ENCODE measurements around the gene MEGF11. TPM values are rescaled to one million over a fixed set of nuclear protein-coding genes. Genes with fewer than 3 reads are reported as not detected.

MEGF11 gene
- total RNA-seq, 4 donors from 2014 or later: 2.4 to 8.5 (median 4.3) TPM

DNA sequence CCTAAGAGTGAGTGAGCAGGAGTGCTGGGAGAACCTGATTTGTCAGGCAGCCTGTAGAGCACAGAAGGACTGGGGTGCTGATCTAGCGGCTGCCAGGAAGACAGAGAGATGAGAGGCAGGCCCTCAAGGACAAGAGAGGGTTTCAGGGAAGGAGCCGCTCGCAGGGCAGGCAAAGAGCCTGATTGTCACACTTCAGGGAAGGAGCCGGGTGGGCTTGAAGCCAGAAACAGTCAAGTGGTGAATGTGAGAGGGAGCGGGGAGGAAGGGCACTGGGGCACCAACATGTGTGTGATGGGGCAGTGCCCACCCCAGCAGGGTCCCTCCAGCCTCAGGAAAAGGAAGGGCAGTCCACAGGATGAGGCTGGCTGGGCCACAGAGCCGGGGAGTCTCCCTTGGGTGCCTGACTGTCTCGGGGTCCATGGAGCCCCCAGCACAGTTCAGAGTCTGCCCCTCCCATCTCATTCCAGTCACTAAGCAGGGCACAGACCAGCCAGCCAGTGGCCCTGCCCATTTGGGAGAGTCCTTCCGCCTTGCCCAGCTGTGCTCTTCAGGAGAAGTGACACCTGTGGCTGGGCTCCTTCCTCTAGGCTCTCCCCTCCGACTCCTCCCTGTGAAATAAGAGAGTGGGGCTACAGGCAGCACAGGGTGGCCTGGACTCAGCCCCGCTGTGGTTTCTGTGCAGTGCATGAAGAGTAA is 235.6 kb downstream of the MEGF11 start:
- TF ChIP-seq POLR2A (IDR thresholded peaks at IDR 0.05): no peak
- no peak for TF ChIP-seq EP300 (IDR thresholded peaks at IDR 0.05)
- TF ChIP-seq POLR2AphosphoS5 (IDR thresholded peaks at IDR 0.05): no peak
- TF ChIP-seq CTCF (IDR thresholded peaks at IDR 0.05): no peak
- no peak overlapping the region for H3K4me3 ChIP-seq
- H3K27ac ChIP-seq: no peak overlapping the region
- no peaks in the 10 kb centered on the region for H3K36me3 ChIP-seq
- no peaks in the 10 kb centered on the region for H3K4me1 ChIP-seq
- H3K27me3 ChIP-seq: peaks cover 12% of the 10 kb centered on the region
- DNase-seq (ENCODE audit: low spot score in 2 of 2): no peak
- WGBS: 85% methylated on average over 8 of the region's 10 CpGs
- no peaks in the 10 kb centered on the region for H3K9me3 ChIP-seq

- H3K9me3 ChIP-seq: no peaks in the 10 kb centered on the region
- no peak overlapping the region for H3K27ac ChIP-seq
- no peaks in the 10 kb centered on the region for H3K36me3 ChIP-seq
- no peaks in the 10 kb centered on the region for H3K4me1 ChIP-seq
- peaks cover 8% of the 10 kb centered on the region for H3K27me3 ChIP-seq
- 67% methylated on average over 7 of the region's 7 CpGs for WGBS
- DNase-seq (ENCODE audit: low spot score in 2 of 2): no peak
- H3K4me3 ChIP-seq: no peak overlapping the region
- no peak for TF ChIP-seq EP300 (IDR thresholded peaks at IDR 0.05)
- TF ChIP-seq CTCF (IDR thresholded peaks at IDR 0.05): no peak
- TF ChIP-seq POLR2A (IDR thresholded peaks at IDR 0.05): no peak
- no peak for TF ChIP-seq POLR2AphosphoS5 (IDR thresholded peaks at IDR 0.05)
Observed at GRCh38 chr15:66017000-66017399, 236.6 kb downstream of the MEGF11 start.

GRCh38 chr15:66016199-66016598 is 237.4 kb downstream of the MEGF11 start:
- H3K27ac ChIP-seq: no peak overlapping the region
- 65% methylated on average over 5 of the region's 5 CpGs for WGBS

DNA sequence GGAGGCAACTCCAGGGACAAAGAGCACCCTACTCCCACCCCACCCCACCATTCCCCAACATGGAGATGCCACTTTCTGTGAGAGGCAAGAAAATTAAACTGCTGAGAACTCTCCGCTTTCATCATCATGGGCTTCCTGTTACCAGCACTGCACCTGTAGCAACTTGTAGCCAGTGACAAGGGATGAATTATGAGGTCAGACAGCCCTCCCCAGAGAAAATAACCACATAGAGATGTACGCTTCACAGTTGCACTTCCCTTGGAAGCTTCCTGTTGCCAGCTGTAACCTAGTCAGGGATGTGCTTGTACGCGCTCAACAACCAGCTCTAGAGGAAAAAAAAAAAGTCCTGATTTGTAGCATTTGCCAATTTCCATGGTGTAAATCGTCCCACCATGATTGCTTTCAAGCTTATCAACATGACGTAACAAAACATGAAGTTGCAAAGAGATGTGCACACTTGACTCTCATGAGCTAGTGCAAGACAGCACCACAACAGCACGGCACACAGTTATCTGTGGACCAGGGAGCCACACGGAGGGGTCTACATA is 238.8 kb downstream of the MEGF11 start:
- TF ChIP-seq CTCF (IDR thresholded peaks at IDR 0.05) (no peak), POLR2AphosphoS5 (IDR thresholded peaks at IDR 0.05) (no peak), EP300 (IDR thresholded peaks at IDR 0.05) (no peak), POLR2A (IDR thresholded peaks at IDR 0.05) (no peak)

More at GRCh38 chr15:66016199-66016598, 237.4 kb downstream of the MEGF11 start:
- TF ChIP-seq EP300 (IDR thresholded peaks at IDR 0.05) (no peak), POLR2AphosphoS5 (IDR thresholded peaks at IDR 0.05) (no peak), CTCF (IDR thresholded peaks at IDR 0.05) (no peak), POLR2A (IDR thresholded peaks at IDR 0.05) (no peak)
- no peak for DNase-seq (ENCODE audit: low spot score in 2 of 2)
- no peaks in the 10 kb centered on the region for H3K36me3 ChIP-seq
- H3K4me3 ChIP-seq: no peak overlapping the region
- peaks cover 6% of the 10 kb centered on the region for H3K27me3 ChIP-seq
- no peaks in the 10 kb centered on the region for H3K4me1 ChIP-seq
- no peaks in the 10 kb centered on the region for H3K9me3 ChIP-seq

DNA sequence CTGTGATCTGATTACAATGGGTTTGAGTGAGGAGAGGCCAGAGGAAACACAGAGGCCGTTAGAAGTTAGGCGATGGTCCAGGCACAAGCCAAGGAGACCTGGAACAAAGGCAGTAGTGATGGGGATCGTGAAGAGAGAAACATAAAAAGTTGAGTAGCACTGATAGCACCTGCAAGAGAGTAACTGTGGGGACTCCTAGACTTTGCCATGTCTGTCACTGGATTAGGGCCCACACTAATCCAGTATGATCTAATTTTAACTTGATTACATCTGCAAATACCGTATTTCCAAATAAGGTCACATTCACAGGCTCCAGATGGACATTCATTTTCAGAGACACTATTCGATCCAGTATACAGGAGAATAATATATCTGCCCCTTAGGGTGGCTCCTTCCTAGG is 239.5 kb downstream of the MEGF11 start:
- no peak overlapping the region for H3K27ac ChIP-seq
- DNase-seq (ENCODE audit: low spot score in 2 of 2): no peak
- WGBS: 78% methylated on average over 5 of the region's 5 CpGs
- no peaks in the 10 kb centered on the region for H3K9me3 ChIP-seq
- no peaks in the 10 kb centered on the region for H3K36me3 ChIP-seq
- TF ChIP-seq CTCF (IDR thresholded peaks at IDR 0.05): no peak
- no peak for TF ChIP-seq EP300 (IDR thresholded peaks at IDR 0.05)
- TF ChIP-seq POLR2AphosphoS5 (IDR thresholded peaks at IDR 0.05): no peak
- no peak for TF ChIP-seq POLR2A (IDR thresholded peaks at IDR 0.05)
- H3K4me3 ChIP-seq: no peak overlapping the region
- no peaks in the 10 kb centered on the region for H3K4me1 ChIP-seq
- peaks cover 6% of the 10 kb centered on the region for H3K27me3 ChIP-seq

More for the DNA sequence above, 238.8 kb downstream of the MEGF11 start:
- Histone ChIP-seq H3K4me1 (no peaks in the 10 kb centered on the region), H3K27me3 (peaks cover 10% of the 10 kb centered on the region), H3K36me3 (no peaks in the 10 kb centered on the region), H3K9me3 (no peaks in the 10 kb centered on the region), H3K4me3 (no peak overlapping the region), H3K27ac (no peak overlapping the region)
- WGBS: 71% methylated on average over 8 of the region's 8 CpGs
- DNase-seq (ENCODE audit: low spot score in 2 of 2): no peak
